Mucosa of stomach (tissue), 1 donor: Measurements from ENCODE around the gene SLC39A11.

Experiments used
- H3K27me3 ChIP-seq: one replicate; pipeline ENCODE4 v1.7.0; 2013; ENCODE audit warnings: mild to moderate bottlenecking, low read length; ENCODE audit not compliant: control insufficient read depth, insufficient read depth
- H3K36me3 ChIP-seq: one replicate; pipeline ENCODE4 v1.7.0; 2013; ENCODE audit warnings: low read length; ENCODE audit not compliant: control insufficient read depth, insufficient read depth
- H3K4me1 ChIP-seq: one replicate; pipeline ENCODE4 v1.7.0; 2013; ENCODE audit warnings: mild to moderate bottlenecking, low read length; ENCODE audit not compliant: control insufficient read depth, insufficient read depth
- H3K4me3 ChIP-seq: one replicate; pipeline ENCODE4 v1.7.0; 2013; ENCODE audit warnings: low read length
- H3K9ac ChIP-seq: one replicate; pipeline ENCODE4 v1.7.0; 2013; ENCODE audit warnings: mild to moderate bottlenecking, low read length, moderate library complexity
- H3K9me3 ChIP-seq: one replicate; pipeline ENCODE4 v1.7.0; 2013; ENCODE audit warnings: mild to moderate bottlenecking, low read length, moderate library complexity; ENCODE audit not compliant: control insufficient read depth
- donor health status: Pancreatic carcinoma.

Gene SLC39A11

GRCh38 chr17:72693956-72694355, 398.5 kb downstream of the SLC39A11 start:
- no peaks in the 10 kb centered on the region for H3K27me3 ChIP-seq
- peaks cover 12% of the 10 kb centered on the region for H3K4me1 ChIP-seq
- H3K4me3 ChIP-seq: no peak overlapping the region
- H3K36me3 ChIP-seq: no peaks in the 10 kb centered on the region
- no peaks in the 10 kb centered on the region for H3K9me3 ChIP-seq
- no peak overlapping the region for H3K9ac ChIP-seq

DNA sequence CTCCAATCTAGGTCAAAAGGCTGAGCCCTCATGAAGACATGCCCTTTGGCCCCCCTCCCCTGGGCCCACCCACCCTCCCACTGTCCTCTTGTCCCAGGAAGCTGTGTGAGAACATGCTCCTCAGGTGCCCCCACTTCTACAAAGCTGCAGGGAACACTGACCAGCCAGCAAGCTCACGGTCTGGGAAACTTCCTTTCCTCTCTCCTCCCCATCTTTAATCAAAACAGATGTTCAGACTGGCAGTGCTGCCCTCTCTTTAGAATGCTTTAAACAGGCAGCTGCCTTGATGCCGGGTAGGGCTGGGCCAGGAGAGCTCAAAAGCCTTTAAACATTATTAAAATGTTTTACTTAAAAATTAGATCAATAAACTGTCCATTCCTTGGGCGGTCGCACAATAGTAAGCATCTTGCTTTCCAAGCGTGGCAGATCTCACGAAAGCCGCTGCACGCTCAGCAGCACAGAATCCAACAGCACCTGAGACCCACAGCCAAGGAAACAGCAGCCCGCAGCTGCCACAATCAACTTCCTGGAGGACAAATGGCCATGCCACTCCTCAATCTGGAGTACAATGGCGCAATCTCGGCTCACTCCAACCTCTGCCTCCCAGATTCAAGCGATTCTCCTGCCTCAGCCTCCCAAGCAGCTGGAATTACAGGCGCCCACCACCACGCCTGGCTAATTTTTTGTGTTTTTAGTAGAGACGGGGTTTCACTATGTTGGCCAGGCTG, 399.2 kb downstream of the SLC39A11 start:
- Histone ChIP-seq H3K36me3 (no peaks in the 10 kb centered on the region), H3K9me3 (no peaks in the 10 kb centered on the region), H3K27me3 (no peaks in the 10 kb centered on the region), H3K4me1 (peaks cover 8% of the 10 kb centered on the region), H3K4me3 (no peak overlapping the region), H3K9ac (no peak overlapping the region)

DNA sequence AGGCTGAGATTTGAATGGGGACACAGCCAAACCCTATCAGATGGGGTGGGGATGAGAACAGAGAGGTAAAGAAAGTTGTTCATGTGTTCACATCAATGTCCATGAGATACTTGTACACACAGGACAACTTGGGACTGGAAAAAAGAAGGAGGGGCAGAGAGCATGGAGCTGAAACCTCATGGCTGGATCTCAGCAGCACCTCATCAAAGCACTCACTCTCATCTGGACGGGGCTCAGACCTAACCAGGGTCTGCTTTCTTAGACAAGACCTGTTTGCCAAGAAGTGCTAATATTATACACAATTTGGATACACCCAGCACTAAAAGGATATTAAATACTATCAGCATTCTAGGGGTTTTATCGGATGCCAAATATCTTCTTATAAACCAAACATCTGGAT, 399.8 kb downstream of the SLC39A11 start:
- no peak overlapping the region for H3K4me3 ChIP-seq
- no peaks in the 10 kb centered on the region for H3K9me3 ChIP-seq
- H3K36me3 ChIP-seq: no peaks in the 10 kb centered on the region
- peaks cover 2% of the 10 kb centered on the region for H3K4me1 ChIP-seq
- no peaks in the 10 kb centered on the region for H3K27me3 ChIP-seq
- H3K9ac ChIP-seq: no peak overlapping the region

DNA sequence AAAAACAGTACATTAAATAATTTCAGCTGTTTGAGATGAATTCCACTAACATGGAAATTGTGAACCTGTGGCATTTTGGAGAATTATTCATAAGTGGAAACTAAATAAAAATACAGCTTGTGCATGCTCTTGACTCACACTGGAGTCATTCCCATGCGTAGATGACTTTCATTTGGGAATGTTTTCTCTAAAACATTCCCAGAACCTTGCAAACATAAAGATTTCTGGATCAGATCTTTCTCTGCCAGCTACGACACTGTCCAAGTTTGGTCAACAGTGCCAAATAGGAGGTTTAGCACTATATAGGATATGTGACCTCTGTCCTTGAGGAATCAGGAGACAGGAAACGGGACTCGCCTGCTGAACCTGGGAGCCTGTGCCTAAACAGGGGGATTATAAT, 400.9 kb downstream of the SLC39A11 start:
- H3K4me1 ChIP-seq: no peaks in the 10 kb centered on the region
- no peaks in the 10 kb centered on the region for H3K27me3 ChIP-seq
- no peak overlapping the region for H3K9ac ChIP-seq
- no peaks in the 10 kb centered on the region for H3K9me3 ChIP-seq
- H3K36me3 ChIP-seq: no peaks in the 10 kb centered on the region
- H3K4me3 ChIP-seq: no peak overlapping the region

- H3K9me3 ChIP-seq: no peaks in the 10 kb centered on the region
- no peaks in the 10 kb centered on the region for H3K27me3 ChIP-seq
- H3K9ac ChIP-seq: no peak overlapping the region
- peaks cover 3% of the 10 kb centered on the region for H3K4me1 ChIP-seq
- H3K4me3 ChIP-seq: no peak overlapping the region
- H3K36me3 ChIP-seq: no peaks in the 10 kb centered on the region
Observed at GRCh38 chr17:72691017-72691416, 401.5 kb downstream of the SLC39A11 start.

GRCh38 chr17:72687886-72688285, 404.6 kb downstream of the SLC39A11 start:
- Histone ChIP-seq H3K36me3 (no peaks in the 10 kb centered on the region), H3K27me3 (no peaks in the 10 kb centered on the region), H3K9me3 (no peaks in the 10 kb centered on the region), H3K4me3 (no peak overlapping the region), H3K4me1 (peaks cover 30% of the 10 kb centered on the region), H3K9ac (no peak overlapping the region)

GRCh38 chr17:72684405-72685020, 408.0 kb downstream of the SLC39A11 start:
- Histone ChIP-seq H3K4me3 (no peak overlapping the region), H3K27me3 (no peaks in the 10 kb centered on the region), H3K9ac (no peak overlapping the region), H3K4me1 (peaks cover 32% of the 10 kb centered on the region), H3K36me3 (no peaks in the 10 kb centered on the region), H3K9me3 (no peaks in the 10 kb centered on the region)

DNA sequence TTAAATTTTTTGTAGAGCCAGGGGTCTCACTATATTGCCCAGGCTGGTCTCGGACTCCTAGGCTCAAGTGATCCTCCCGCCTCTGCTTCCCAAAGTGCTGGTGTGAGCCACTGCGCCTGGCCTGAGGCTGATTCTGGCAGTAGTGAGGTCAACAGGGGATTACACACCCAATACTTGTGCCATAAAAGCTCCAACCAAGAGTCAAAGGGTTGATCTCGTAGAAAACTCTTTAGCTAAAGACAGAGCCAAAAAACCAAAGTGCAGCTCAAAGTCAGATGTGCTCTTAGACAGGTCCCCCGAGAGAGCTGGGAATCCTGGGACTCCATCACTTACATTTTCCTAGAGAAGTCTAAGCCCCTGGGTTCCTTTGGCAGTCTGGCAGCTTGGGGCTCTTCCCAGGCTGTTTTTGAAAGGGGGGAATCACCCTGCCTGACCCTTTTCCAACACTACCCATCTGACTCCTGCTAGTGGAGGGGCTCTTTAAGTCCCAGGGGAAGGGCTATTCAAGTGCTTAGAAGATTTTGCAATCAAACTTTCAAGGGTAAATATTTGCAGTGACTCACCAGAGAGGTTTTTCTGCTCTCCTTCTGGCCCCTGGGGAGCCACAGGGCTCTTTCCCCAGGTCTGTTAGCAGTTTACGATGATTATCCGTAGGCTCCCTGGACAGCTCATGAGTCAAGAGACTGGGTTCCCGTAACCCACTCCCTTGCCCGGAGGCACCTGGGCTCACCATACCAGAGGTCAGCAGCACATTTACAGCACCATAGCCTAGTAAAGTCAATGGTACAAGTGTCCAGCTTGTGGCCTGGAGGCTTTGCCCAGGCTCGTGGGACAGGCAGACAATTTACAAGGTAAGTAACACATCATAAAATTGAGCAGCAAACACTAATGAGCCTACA, 408.7 kb downstream of the SLC39A11 start:
- Histone ChIP-seq H3K27me3 (no peaks in the 10 kb centered on the region), H3K9me3 (no peaks in the 10 kb centered on the region), H3K9ac (no peak overlapping the region), H3K4me3 (no peak overlapping the region), H3K4me1 (peaks cover 32% of the 10 kb centered on the region), H3K36me3 (no peaks in the 10 kb centered on the region)

- Histone ChIP-seq H3K27me3 (no peaks in the 10 kb centered on the region), H3K36me3 (no peaks in the 10 kb centered on the region), H3K9me3 (no peaks in the 10 kb centered on the region), H3K9ac (no peak overlapping the region), H3K4me1 (peaks cover 32% of the 10 kb centered on the region), H3K4me3 (no peak overlapping the region)
Observed at GRCh38 chr17:72682605-72683004, 409.9 kb downstream of the SLC39A11 start.

DNA sequence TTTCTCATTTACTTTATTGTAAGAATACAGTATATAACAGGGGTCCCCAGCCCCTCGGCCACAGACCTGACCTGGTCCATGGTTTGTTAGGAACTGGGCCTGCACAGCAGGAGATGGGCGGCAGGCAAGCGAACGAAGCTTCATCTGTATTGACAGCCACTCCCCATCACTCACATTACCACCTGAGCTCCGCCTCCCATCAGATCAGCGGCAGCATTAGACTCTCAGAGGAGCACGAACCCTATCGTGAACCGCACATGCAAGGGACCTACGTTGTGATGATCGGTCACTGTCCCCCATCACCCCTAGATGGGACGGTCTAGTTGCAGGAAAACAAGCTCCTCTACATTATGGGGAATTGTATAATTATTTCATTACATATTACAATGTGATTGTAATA, 410.6 kb downstream of the SLC39A11 start:
- no peaks in the 10 kb centered on the region for H3K36me3 ChIP-seq
- H3K27me3 ChIP-seq: no peaks in the 10 kb centered on the region
- no peak overlapping the region for H3K4me3 ChIP-seq
- H3K4me1 ChIP-seq: peaks cover 32% of the 10 kb centered on the region
- H3K9ac ChIP-seq: no peak overlapping the region
- no peaks in the 10 kb centered on the region for H3K9me3 ChIP-seq

DNA sequence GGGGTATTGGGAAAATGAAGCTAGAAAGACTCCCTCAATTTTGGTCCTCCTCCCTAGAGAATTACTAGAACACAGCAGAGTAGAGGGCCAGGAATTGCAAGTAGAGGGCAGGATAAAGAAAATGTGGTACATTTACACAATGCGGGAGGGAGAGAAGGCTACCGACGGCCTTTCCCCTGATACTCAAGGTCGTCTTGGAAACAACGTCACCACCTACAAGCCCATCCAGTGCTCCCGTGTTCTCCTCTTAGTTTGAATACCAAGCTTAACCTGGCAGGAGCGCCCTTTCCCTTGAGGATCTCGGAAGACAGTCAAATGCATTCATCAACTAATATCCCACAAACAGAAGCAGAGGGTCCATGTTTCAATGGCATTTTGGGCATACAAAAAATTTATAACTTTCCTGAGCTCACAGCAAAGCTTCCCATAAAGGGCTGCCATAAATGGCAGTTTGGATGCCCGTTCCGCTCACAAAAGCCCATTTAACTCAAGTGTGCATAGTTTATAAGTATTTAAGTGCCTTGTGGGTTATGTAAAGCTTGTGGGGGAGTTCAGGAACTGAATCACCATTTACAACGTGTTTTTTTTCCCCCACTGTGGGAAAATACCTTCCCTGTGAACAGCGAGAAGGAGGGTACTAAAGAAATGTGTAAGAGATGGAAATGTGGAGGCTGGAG, 414.6 kb downstream of the SLC39A11 start:
- no peak overlapping the region for H3K4me3 ChIP-seq

More for the DNA sequence above, 414.6 kb downstream of the SLC39A11 start:
- peaks cover 2% of the 10 kb centered on the region for H3K4me1 ChIP-seq
- H3K9ac ChIP-seq: no peak overlapping the region
- no peaks in the 10 kb centered on the region for H3K27me3 ChIP-seq
- no peaks in the 10 kb centered on the region for H3K36me3 ChIP-seq
- H3K9me3 ChIP-seq: no peaks in the 10 kb centered on the region
